H1 (cell line): ENCODE results near the gene CHPF.
A peak's percentile ranks its signal among the peaks of the same experiment; 100 is the strongest.

ENCODE experiments used
- EZH2 ChIP-seq: fragments of 200-600 bp; sonication (generic); IDR thresholded peaks from 2 replicates; pipeline ENCODE4 v1.7.1; 2012; ENCODE audit warnings: low read depth, mild to moderate bottlenecking, moderate library complexity, low read length, inconsistent platforms; ENCODE audit not compliant: severe bottlenecking
- TF ChIP-seq, protein P1 (sequence below), 3 experiments: IDR thresholded peaks; 1 replicate in 2 of 3; 2 replicates in 1 of 3; pipeline versions ENCODE4 v1.5.1 to v1.6.1; 2011; ENCODE audit warnings: low read length in 3 of 3, mild to moderate bottlenecking in 3 of 3, inconsistent platforms in 2 of 3, low read depth in 1 of 3, moderate library complexity in 1 of 3; ENCODE audit not compliant: insufficient read depth in 1 of 3; ENCODE audit errors: control extremely low read depth in 1 of 3

- TF ChIP-seq EZH2 = no peak
- TF ChIP-seq, protein P1, sequence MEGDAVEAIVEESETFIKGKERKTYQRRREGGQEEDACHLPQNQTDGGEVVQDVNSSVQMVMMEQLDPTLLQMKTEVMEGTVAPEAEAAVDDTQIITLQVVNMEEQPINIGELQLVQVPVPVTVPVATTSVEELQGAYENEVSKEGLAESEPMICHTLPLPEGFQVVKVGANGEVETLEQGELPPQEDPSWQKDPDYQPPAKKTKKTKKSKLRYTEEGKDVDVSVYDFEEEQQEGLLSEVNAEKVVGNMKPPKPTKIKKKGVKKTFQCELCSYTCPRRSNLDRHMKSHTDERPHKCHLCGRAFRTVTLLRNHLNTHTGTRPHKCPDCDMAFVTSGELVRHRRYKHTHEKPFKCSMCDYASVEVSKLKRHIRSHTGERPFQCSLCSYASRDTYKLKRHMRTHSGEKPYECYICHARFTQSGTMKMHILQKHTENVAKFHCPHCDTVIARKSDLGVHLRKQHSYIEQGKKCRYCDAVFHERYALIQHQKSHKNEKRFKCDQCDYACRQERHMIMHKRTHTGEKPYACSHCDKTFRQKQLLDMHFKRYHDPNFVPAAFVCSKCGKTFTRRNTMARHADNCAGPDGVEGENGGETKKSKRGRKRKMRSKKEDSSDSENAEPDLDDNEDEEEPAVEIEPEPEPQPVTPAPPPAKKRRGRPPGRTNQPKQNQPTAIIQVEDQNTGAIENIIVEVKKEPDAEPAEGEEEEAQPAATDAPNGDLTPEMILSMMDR (IDR thresholded peaks at IDR 0.05; ENCODE audit: control extremely low read depth in 1 of 3, insufficient read depth in 1 of 3, low read depth in 1 of 3, low read length in 3 of 3) = peak in 2 of 3 experiments; percentile 96 to 99; a peak in 3 of 4 replicates
Measured at GRCh38 chr2:219530048-219530963, 13.3 kb downstream of the CHPF start.
